Stimulated activated CD4-positive, alpha-beta T cell treated with anti-CD3 and anti-CD28 coated beads, TNF-alpha, amount 100 ng/mL, for 4 hours (primary cell): Measurements from ENCODE around the gene TIFAB.

Experiments used
- DNase-seq, 3 experiments: peaks; one replicate each; pipeline ENCODE4 v3.0.0-alpha.2; 2020; ENCODE audit warnings: low read depth in 3 of 3

TIFAB gene

GRCh38 chr5:135458356-135458755 is 6.2 kb upstream of the TIFAB start:
- DNase-seq: no peak

DNA sequence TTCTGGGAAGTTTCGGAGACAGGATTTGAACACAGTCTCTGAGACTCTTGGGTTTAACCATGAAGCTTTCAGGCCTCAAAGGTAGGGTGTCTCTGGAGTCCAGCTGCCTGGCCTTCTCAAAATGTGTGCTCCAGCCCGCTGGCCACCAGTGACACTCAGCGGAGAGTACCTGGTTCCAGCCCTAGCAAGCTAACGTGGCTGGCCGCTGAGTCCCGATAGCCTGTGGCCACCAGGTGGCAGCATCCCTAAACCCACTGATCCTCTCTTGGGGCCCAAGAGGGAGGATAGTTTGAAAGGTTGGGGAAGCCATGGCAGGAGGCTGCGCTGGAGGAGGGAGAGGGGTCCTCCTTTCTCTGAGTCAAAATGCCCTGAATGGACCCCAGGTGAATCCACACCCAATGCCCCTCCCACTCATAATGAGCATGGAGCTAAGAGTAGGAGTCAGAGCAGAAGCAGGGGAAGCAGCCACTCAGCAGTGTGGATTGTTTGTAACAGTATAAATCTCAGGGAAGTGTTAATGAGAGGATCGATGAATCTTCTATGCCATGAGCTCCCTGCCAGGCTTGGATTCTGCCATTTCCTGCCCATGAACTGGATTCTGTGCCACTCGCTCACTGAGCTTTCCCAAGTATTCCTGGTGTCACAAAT is 5.4 kb upstream of the TIFAB start:
- DNase-seq: peak; percentile 17 to 39 (median 23)

- DNase-seq: no peak
These were observed 4.3 kb upstream of the TIFAB start for GRCh38 chr5:135456238-135457099.

- no peak for DNase-seq
These were observed 3.7 kb upstream of the TIFAB start for GRCh38 chr5:135455876-135456237.

DNA sequence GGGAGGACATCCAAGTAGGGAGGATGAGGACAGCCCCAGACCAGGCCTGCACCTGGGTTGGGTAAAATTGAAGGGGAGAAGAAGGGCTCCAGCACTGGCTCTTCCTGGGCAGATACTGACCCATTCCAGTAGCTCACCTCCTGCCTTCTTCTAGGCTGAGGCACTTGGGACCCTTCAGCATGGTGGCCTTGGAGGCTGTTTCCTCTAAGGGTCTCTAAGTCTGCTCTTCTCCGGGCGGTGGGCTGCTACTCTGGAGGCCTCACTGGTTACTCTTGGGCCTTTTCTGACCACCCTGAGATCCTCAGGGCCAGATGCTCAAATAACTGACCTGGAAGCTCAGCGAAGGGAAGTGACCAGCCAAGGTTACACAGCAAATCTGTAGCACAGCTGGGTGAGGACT is 2.8 kb upstream of the TIFAB start:
- DNase-seq: no peak

GRCh38 chr5:135453613-135454012 is 1.5 kb upstream of the TIFAB start:
- no peak for DNase-seq

GRCh38 chr5:135451581-135452320 is 400 bp downstream of the TIFAB start:
- no peak for DNase-seq

DNA sequence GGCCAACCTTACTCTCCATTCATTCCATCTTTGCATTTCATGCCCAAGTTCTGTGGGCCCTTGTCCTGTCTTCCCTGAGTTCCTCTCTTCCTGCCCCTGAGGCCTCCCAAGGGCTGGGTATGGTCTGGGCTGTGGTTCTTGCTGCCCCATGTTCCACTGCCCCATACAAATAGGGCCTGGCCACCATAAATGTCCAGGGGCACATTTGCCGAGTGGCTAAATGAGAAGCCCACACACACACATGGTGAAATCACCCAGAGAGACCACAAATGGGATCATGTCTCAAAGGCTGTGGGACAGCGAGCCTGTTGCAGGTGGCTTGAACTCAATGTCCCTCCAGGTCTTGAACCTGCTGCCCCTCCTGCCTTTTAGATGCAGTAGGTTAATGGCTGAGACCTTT is 1.2 kb downstream of the TIFAB start:
- no peak for DNase-seq

DNA sequence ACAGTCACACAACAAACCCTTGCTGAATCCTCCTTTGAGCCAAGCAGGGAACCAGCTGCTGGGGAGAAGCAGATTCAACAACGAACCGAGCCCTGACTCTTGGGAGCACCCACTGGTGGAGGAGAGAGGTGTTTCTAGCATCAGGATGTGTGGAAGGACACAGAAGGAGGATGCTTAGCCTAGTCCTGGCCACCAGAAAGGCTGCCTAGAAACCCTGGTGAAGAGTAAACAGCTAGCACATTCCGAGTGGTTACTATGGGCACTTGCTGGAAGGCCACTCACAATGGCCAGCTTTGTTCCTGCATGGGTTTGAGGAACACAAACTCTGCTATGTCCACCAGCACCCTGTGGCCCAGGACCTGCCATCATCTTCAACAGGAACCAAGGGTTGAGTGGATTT is 1.8 kb downstream of the TIFAB start:
- no peak for DNase-seq

GRCh38 chr5:135449644-135450043 is 2.5 kb downstream of the TIFAB start:
- no peak for DNase-seq

GRCh38 chr5:135448791-135449507 is 3.2 kb downstream of the TIFAB start:
- DNase-seq: no peak

DNA sequence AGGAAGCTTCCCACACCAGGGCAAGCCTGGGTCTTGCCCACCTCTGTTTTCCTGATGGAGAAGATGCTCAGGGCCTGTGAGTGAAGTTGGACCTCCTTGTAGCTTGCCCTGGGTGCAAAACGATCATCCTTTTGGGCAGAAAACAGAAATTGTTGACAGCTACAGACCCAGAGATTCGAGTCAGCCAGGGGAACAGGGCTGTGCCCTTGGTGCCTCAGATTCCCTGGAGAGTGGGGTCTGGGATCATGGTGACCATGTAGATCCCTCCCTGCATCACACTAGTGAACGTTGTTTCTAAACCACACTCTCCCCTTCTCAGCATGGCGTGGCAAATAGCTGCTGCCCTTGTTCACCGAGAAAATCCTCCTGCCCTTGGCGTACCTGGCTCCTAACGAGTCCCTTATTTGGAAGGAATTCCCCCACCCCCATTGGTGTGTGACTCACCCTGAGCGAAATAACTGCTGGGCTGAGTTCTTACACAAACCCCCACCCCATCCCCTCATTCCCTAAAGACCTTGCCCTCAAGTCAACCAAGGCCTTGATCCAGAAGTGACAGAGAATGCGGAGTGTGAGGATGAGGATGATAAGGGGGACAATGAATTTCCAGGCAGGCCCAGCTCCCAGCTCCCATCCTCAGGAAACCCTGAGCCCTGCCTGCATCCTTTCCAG is 3.9 kb downstream of the TIFAB start:
- DNase-seq: no peak

GRCh38 chr5:135447298-135447929 is 4.7 kb downstream of the TIFAB start, which contains the start of gene DCANP1:
Gene DCANP1, minus strand, starts transcription at chr5:135447348. Its CDS starts 240 bp downstream, at chr5:135447108.
- DNase-seq: no peak

DNA sequence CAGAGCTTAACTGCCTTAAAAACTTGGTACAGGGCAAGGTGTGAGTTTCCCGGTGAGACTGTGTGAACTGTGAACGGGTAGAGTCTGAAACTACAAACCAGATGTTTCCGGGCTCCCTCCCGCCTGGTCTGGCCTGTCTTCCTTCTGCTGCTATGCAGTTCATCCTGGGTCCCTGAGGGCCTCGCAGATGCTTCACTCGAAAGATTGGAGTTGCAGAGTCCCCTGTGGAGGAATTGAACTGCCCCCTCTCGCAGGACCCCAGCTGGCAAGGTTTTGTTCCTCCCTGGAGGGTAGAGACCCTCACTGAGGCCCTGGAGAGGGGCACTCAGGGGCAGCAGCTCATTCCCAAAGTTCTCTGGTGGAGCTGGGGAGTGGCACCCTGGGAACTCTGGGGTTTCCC is 5.5 kb downstream of the TIFAB start:
- no peak for DNase-seq

DNA sequence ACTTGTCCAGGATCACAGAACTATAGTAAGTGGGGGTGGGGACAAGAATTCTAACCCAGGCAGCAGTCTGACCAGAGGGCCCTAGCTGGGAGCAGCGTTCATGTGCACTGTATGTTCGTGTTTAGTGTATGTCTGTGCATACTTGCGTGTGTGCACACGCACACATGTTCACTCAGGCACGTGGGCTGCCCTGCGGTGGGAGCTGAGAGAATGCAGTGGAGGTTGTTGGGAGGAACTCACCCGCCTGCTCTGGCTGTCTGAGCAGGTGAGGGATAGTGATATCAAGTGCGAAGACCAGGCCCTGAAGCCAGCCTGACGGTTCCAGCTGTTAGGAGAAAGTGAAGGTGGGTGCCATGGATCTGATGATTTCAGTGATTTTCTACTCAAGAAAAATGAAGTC is 5.9 kb downstream of the TIFAB start:
- DNase-seq: no peak

DNA sequence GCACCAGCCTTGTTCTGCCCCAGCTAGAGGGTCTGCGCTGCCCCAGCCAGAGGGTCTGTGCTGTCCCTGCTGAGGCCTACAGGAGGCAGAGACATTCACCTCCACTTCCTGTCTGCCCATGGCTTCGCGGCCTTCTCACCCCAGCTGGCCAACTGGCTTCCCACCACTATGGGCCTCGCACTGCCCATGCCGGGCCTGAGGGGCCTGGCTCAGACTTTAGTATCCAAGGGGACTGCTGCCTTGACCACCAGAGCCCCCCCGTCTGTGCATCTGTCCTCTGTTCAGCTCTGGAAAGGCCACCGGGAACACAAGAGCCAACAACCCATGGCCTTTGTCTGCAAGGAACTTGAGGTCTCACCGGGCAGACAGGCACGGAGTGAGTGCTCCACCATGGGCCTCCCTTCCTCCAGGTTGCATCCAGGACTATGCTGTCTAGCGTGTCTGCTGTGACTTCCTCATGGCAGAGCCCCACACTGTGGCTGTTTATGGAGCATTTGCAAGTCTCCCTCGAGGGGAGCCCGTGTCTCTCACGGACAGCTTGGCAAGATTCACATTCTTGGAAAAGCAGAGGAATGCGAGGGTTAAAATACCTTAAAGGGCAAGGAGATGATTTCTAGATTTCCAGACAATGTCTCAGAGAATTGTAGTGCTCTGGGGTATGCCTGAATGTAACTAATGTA is 6.7 kb downstream of the TIFAB start:
- DNase-seq: no peak

GRCh38 chr5:135444881-135445280 is 7.3 kb downstream of the TIFAB start:
- no peak for DNase-seq

DNA sequence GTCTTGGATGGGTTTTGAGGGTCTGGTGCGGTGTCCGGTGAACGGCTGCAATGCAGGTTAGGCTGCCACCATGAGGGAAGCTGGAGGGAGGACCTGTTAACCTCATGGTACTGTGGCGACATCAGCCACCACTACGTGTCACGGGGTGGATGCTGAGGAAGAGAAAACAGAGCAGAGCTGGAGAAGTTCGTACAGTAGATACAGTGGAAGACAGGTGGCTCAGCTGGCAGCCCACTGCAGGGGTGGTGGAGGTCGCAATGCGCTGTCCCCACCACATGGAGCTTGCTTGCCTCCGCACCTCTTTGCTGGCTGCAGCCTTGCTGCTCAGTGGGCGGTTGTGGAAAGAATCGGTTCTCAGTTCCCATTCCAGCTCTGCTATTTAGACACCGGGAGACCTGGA is 7.8 kb downstream of the TIFAB start:
- no peak for DNase-seq

DNA sequence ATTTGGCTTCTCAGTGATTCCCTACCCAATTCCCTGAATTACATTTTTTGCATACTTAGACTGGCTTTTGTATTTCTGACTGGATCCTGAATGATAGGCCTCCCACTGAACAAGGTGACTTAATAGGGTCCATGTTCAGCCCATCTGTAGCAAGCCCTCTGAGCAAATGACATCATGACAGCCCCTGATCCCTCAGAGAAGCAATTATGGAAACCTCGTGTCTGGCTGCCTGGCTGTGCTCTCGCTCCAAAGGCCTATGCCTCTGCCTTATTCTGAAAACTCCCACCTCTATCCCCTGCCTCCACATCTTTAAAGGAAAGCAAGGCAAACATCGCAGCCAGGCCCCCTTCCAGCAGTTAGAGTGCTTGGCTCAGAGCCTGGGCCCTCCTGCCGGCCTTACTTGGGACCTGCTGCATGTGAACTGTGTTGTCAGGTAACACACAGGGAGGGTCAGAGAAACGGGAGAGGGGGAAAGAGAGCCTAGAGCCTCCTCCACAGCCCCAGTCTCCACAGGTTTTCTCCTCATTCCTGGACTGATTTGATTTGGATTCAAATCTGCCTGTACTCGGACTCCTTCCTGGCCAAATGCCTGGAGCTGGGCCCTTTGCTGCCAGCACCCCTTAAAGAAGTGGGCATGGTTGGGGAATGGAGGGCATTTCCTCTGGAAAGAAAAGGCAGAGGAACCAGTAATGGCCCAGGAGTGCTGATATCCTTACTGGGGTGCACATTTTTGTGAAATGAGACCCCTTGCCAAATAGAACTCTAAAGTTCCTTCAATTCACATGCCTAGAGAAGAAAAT is 8.8 kb downstream of the TIFAB start:
- no peak for DNase-seq
